HEK293T (cell line): Measurements from ENCODE around the gene PIAS4.

Source experiments
- CTCF ChIA-PET: fragments of 350-600 bp; formaldehyde crosslinking; extraction: SDS; loops from one replicate; lab custom pipeline; 2021; ENCODE audit warnings: antibody characterized with exemption, inconsistent platforms; lab: Yijun Ruan, JAX
- POLR2A ChIA-PET: fragments of 350-600 bp; formaldehyde crosslinking; extraction: SDS; loops from one replicate; lab custom pipeline; 2020; ENCODE audit warnings: antibody characterized with exemption, inconsistent platforms; lab: Yijun Ruan, JAX
- DNase-seq: peaks from one replicate; pipeline ENCODE4 v3.0.0; 2012; ENCODE audit warnings: mixed read lengths; ENCODE audit errors: extremely low spot score
- ARNT ChIP-seq: fragments of 450-650 bp; IDR thresholded peaks from 2 replicates; pipeline ENCODE4 v1.6.1; 2017; ENCODE audit warnings: mild to moderate bottlenecking
- BHLHE40 ChIP-seq: fragments of 450-650 bp; IDR thresholded peaks from 2 replicates; pipeline ENCODE4 v1.6.1; 2016; ENCODE audit warnings: mild to moderate bottlenecking, moderate library complexity, borderline replicate concordance
- CTBP1 ChIP-seq: fragments of 450-650 bp; IDR thresholded peaks from 2 replicates; pipeline ENCODE4 v1.6.1; 2016; ENCODE audit warnings: borderline replicate concordance
- ELF4 ChIP-seq: fragments of 450-650 bp; IDR thresholded peaks from 2 replicates; pipeline ENCODE4 v1.6.1; 2017; ENCODE audit warnings: antibody characterized with exemption
- FOXA1 ChIP-seq: fragments of 450-650 bp; IDR thresholded peaks from 2 replicates; pipeline ENCODE4 v1.6.1; 2016; ENCODE audit warnings: mild to moderate bottlenecking
- FOXK2 ChIP-seq: fragments of 450-650 bp; IDR thresholded peaks from 2 replicates; pipeline ENCODE4 v1.6.1; 2016; ENCODE audit warnings: mild to moderate bottlenecking
- FOXM1 ChIP-seq: fragments of 450-650 bp; IDR thresholded peaks from 2 replicates; pipeline ENCODE4 v1.6.1; 2017; ENCODE audit warnings: mild to moderate bottlenecking, borderline replicate concordance
- HDGF ChIP-seq: fragments of 450-650 bp; IDR thresholded peaks from 2 replicates; pipeline ENCODE4 v1.6.1; 2017; ENCODE audit warnings: antibody characterized with exemption, borderline replicate concordance
- L3MBTL2 ChIP-seq: fragments of 450-650 bp; conservative IDR thresholded peaks from 2 replicates; pipeline ENCODE4 v1.6.1; 2016; ENCODE audit warnings: mild to moderate bottlenecking
- LEF1 ChIP-seq: fragments of 450-650 bp; IDR thresholded peaks from 2 replicates; pipeline ENCODE4 v1.6.1; 2017; ENCODE audit warnings: mild to moderate bottlenecking, borderline replicate concordance
- NFRKB ChIP-seq: fragments of 450-650 bp; IDR thresholded peaks from 2 replicates; pipeline ENCODE4 v1.6.1; 2016; ENCODE audit warnings: mild to moderate bottlenecking, moderate library complexity
- SP1 ChIP-seq: fragments of 450-650 bp; IDR thresholded peaks from 2 replicates; pipeline ENCODE4 v1.6.1; 2017
- SUZ12 ChIP-seq: fragments of 450-650 bp; IDR thresholded peaks from 2 replicates; pipeline ENCODE4 v1.6.1; 2016; ENCODE audit warnings: mild to moderate bottlenecking
- TARDBP ChIP-seq: fragments of 450-650 bp; IDR thresholded peaks from 2 replicates; pipeline ENCODE4 v1.6.1; 2016
- ZNF384 ChIP-seq: fragments of 450-650 bp; IDR thresholded peaks from 2 replicates; pipeline ENCODE4 v1.6.1; 2016
- TF ChIP-seq, protein P1 (sequence below): fragments of 450-650 bp; IDR thresholded peaks from 2 replicates; pipeline ENCODE4 v1.6.1; 2016

Gene PIAS4

DNA sequence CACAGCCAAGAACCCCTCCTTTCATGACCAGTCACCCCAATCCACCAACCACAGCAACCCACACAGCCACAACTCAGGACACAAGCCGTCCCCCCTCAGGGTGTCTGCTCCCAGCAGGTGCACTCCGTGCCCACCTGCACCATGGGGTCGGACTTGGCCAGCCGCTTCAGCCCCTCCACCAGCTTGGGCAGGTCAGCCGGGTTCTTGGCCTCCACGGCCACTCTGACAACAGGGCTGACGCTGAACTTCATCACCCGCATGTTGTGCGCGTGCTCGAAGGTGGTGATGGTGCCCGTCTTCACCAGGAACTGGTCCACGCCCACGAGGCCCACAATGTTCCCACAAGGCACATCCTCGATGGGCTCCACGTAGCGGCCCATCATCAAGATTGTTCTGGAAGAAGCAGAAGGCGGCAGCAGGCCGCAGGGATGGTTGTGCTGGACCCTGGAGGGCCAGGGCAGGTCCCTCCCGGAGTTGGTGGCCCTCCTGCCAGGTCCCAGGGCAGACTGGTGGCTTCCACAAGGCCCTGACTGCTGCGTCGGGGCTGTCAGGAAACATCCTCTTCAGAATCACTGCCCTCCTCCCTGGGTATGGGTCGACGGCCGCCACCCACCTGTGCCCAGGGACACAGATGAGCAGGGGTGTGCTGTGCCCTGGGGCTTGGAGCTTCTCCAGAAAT is 27.7 kb upstream of the PIAS4 start:
- DNase-seq: no peak
- TF ChIP-seq ARNT (no peak), ZNF384 (no peak), FOXA1 (no peak), CTBP1 (no peak), ELF4 (no peak), FOXK2 (no peak)
- TF ChIP-seq, protein P1, sequence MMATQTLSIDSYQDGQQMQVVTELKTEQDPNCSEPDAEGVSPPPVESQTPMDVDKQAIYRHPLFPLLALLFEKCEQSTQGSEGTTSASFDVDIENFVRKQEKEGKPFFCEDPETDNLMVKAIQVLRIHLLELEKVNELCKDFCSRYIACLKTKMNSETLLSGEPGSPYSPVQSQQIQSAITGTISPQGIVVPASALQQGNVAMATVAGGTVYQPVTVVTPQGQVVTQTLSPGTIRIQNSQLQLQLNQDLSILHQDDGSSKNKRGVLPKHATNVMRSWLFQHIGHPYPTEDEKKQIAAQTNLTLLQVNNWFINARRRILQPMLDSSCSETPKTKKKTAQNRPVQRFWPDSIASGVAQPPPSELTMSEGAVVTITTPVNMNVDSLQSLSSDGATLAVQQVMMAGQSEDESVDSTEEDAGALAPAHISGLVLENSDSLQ: no peak
- ChIA-PET CTCF (interaction anchor here (1.0 kb wide), 1 partner anchor 8 kb away, joined by 4 read pairs; no protein-coding TSS in a partner anchor), POLR2A (interaction anchor here (0.6 to 1.8 kb wide), 4 partner anchors 8 to 11 kb away, joined by 3 to 8 read pairs (median 5); partner anchors contain the start of gene DAPK3)

DNA sequence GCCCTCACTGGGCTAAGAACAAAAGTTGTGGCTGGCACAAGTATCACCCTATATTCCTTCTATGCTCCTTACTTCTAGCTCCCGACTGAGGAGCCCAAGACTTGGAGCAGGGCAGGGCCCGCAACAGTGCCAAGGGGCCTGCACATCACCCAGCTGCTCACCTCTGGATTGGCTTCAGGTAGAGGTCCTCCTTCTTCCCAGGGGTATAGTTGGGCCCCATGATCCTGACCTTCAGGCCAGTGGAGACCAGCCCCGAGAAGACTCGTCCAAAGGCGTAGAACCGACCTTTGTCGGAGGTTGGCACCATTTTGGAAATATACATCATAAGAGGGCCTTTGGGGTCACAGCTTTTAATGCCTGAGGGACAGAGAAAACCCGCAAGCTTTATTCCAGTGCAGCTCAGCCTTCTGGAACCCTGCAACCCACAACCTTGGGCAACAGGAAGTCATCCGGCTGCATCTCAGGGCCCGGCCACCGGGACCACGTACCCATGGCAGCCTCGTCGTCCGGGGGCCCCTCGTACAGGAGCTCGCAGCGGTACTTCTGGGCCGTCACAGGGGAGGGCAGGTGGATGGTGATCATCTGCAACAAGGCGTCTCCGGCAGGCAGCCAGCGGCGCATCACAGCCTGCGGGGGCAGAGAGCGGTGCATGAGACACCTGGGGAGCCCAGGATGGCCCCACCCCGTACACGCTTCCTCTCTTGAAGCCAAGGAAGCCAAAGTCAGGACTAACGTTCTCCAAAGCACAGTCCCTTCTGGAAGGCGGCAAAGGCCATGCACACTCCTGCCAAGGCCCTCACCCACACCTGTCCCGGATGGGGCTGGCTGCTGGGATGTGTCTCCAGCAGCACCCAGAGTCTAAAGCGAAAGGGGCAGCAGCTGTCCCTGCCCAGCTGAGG is 26.9 kb upstream of the PIAS4 start:
- POLR2A ChIA-PET: interaction anchor here (0.7 to 2.3 kb wide), 3 partner anchors 10 to 12 kb away, joined by 4 to 10 read pairs (median 8); partner anchors contain the start of gene DAPK3

DNA sequence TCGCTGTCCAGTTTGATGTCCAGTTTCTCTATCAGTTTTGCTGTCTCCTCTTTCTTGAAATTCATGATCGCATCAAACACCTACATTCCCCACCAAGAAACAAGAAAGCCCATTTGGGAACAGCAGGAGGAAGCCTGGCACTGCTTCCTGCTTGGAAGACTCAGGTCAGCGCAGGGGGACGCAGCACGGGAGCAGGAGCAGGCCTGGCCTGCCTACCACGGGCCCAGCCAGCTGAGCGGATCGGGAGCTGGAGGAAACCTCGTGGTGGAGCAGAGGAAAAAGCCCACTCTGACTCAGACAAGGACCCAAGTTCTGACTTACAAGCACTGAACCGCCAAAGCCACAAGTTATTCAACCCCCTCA is 26.2 kb upstream of the PIAS4 start:
- CTCF ChIA-PET: no interaction called here
- TF ChIP-seq ARNT (no peak), LEF1 (no peak), TARDBP (no peak), HDGF (no peak), SP1 (no peak), ELF4 (no peak), L3MBTL2 (no peak), FOXK2 (no peak), CTBP1 (no peak), SUZ12 (no peak), ZNF384 (no peak), NFRKB (no peak)
- TF ChIP-seq, protein P1: no peak
- no peak for DNase-seq
- POLR2A ChIA-PET: interaction anchor here (0.6 to 2.3 kb wide), 2 partner anchors 9 to 12 kb away, joined by 3 to 10 read pairs; no protein-coding TSS in a partner anchor

More for the DNA sequence above, 26.9 kb upstream of the PIAS4 start:
- no peak for DNase-seq
- TF ChIP-seq SP1 (no peak), LEF1 (no peak), BHLHE40 (no peak)
- TF ChIP-seq, protein P1: no peak
- CTCF ChIA-PET: no interaction called here

DNA sequence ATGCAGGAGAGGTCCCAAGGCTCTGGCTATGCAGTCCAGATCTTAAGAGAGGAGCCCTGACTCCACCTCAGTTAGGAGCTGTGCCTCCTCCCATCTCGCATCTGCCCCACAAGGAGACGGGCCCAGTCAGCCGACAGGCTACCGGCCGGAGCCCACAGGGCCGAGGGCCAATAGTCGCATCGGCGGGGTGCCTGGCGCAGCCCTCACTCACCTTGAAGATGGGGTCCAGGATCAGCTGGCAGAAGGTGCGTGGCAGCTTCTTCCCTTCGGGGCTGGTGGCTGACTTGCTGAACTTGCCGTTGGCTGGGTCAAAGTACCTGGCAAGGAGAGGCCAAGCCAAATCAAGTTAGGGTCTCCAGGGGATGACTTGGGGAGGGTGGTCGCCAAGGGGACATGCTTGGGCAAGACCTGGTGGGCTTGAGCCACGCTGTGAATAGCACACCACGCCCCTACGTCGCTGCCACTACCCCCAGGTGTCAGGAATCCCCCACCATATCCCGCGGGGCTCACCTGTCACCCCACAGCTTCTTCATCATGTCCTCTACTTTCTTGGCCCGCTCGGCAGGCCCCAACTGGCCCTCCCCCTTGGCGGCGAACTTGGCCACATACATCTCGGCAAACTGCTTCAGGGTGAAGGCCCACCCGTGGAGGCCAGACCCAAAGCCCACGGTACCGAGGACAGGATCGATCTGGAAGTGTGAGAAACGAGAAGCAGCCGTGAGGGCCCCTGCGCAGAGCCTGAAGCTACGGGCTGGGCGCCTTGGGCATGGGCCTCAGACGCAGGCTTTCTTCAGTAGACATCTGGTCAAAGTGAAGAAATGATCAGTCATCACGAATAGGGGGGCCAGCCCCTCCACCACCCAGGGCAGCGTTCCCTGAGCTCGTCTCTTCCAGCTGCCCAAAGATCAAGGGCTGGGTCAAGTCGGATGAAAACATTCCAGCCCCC is 25.5 kb upstream of the PIAS4 start:
- no peak for TF ChIP-seq TARDBP
- TF ChIP-seq, protein P1: no peak
- no peak for TF ChIP-seq BHLHE40
- TF ChIP-seq CTBP1: no peak
- no peak for TF ChIP-seq ZNF384
- TF ChIP-seq ARNT: no peak
- TF ChIP-seq SUZ12: no peak
- no peak for TF ChIP-seq ELF4
- TF ChIP-seq L3MBTL2: no peak
- no peak for TF ChIP-seq FOXM1
- no peak for TF ChIP-seq NFRKB
- no peak for TF ChIP-seq LEF1
- no peak for TF ChIP-seq FOXK2
- TF ChIP-seq FOXA1: no peak
- TF ChIP-seq SP1: no peak
- no peak for TF ChIP-seq HDGF
- ChIA-PET CTCF (no interaction called here), POLR2A (interaction anchor here (0.5 to 4.2 kb wide), 4 partner anchors 10 to 84 kb away, joined by 3 to 39 read pairs (median 8); partner anchors contain the start of gene DAPK3)
- DNase-seq: no peak
